Ovary (tissue), 9 donors: ENCODE results near the gene PPP6R3. TPM values are rescaled to one million over a fixed set of nuclear protein-coding genes. Genes with fewer than 3 reads are reported as not detected.

ENCODE experiments used
- DNase-seq, 5 donors: peaks; one replicate each; pipeline ENCODE4 v3.0.0-alpha.2; 2019 to 2020
- H3K27ac ChIP-seq, 2 donors: fragments of 200-600 bp; one replicate each; pipeline versions ENCODE4 v1.5.1 to v1.8.0; 2019 to 2022
- H3K27me3 ChIP-seq: fragments of 200-600 bp; one replicate; pipeline ENCODE4 v1.8.0; 2022
- H3K36me3 ChIP-seq: fragments of 200-600 bp; sonication (generic); one replicate; pipeline ENCODE4 v1.5.1; 2019
- H3K4me1 ChIP-seq: one replicate; pipeline ENCODE4 v1.8.1; 2013; ENCODE audit warnings: mild to moderate bottlenecking, moderate library complexity; ENCODE audit not compliant: insufficient read depth
- H3K4me3 ChIP-seq: fragments of 200-600 bp; sonication (generic); one replicate; pipeline ENCODE4 v1.5.1; 2017
- H3K9me3 ChIP-seq, 2 donors: fragments of 200-600 bp in 1 of 2; sonication (generic) in 1 of 2; one replicate each; pipeline versions ENCODE4 v1.5.1 to v1.8.1; 2013 to 2019; ENCODE audit warnings: mild to moderate bottlenecking in 1 of 2, moderate library complexity in 1 of 2
- EP300 ChIP-seq: sonication (generic); formaldehyde crosslinking; IDR thresholded peaks from one replicate; pipeline ENCODE4 v1.6.1; 2017; ENCODE audit warnings: antibody characterized with exemption
- POLR2A ChIP-seq: fragments of 450-650 bp; IDR thresholded peaks from one replicate; pipeline ENCODE4 v1.6.1; 2017; ENCODE audit warnings: antibody characterized with exemption, mild to moderate bottlenecking, moderate library complexity
- WGBS, 3 donors: extraction: QIAGEN DNeasy Blood & Tissue Kit in 1 of 3; methylation state at CpG; one replicate each; pipeline versions ENCODE4 v1.1.5 to v1.1.7; 2013 to 2017; 5-methylcytosine and 5-hydroxymethylcytosine counted together
- intact Hi-C, 4 donors: fragments of 100-400 bp; cut with DNase I; formaldehyde crosslinking; loops; one replicate each; pipeline versions ENCODE4 v1.11.0 to v1.15.1; 2022 to 2023
- polyA plus RNA-seq, 2 donors: library from polyadenylated mRNA; stranded (reverse); fragments of 200-250 nt in 1 of 2; fragments of 350-450 nt in 1 of 2; fragmentation: Illumina TruSeq in 1 of 2; extraction: RNeasy Lipid Tissue Mini Kit (QIAGEN cat#74804) in 1 of 2; gene quantifications; one replicate each; pipeline ENCODE4 v1.2.3, GENCODE V29; 2013 to 2014
- total RNA-seq, 7 donors: library from RNA; depleted of rRNA in 2 of 7; stranded (reverse); fragments of >200 nt in 2 of 7; fragmentation: NEBNext Ultra II Directional in 3 of 7; extraction: Animal tissue kit (Norgen Biotek cat#: 25700) in 3 of 7; gene quantifications; one replicate each; pipeline versions ENCODE4 v1.1.0 to v1.2.4, GENCODE V29; 2016 to 2023
- TF ChIP-seq, protein P1 (sequence below), 3 donors: fragments of 450-650 bp in 2 of 3; fragments of 200-600 bp in 1 of 3; IDR thresholded peaks; one replicate each; pipeline versions ENCODE4 v1.5.1 to v1.8.0; 2016 to 2022; ENCODE audit warnings: antibody characterized with exemption in 3 of 3, mild to moderate bottlenecking in 1 of 3
- donor health status: DM: no; HTN: no; CAD: no; lungs with moderate emphysema.
- donor health status: DM: no; HTN: no; CAD: no.
- donor health status: Bipolar disorder and iron deficiency.
- donor health status: DM: yes; HTN: yes; CAD: no.
- donor health status: DM: no; HTN: no; CAD: no.
- donor health status: DM: yes; HTN: yes; CAD: no.

The PPP6R3 gene
- total and polyA plus RNA-seq, 9 donors = 36.4 to 122 (median 103) TPM

DNA sequence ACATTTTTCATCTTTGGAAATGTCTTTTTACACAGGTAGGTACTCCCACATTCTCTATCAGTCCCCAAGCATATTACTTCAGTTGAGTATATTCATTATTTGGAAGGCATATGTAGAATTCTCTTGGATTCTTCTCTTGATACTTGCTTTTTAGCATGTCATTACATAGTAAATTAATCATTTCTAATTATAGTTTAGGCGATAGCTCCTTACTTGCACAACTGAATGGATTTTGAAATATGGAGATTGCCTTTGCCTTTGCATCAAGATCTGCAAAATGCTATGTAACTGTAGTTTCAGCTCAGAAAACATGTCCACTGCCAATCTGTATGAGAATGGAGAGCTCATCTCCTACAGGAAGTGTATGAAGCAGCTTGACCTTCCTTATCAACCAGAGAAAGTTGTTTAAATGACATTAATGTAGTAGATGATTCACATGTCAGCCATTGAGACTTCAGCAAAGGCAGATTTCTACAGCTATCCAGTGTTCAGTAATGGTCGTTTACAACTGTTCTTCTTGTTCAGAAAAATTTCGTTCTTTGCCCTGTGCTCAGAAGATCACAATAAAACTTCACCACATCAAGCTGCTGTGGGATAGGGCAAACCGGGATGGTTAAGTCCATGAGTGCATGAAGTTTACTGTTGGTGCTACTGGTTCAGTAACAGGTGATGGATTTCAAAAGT, 61.6 kb downstream of the PPP6R3 start:
- no peak overlapping the region for H3K4me3 ChIP-seq
- H3K27ac ChIP-seq = no peak overlapping the region
- no peaks in the 10 kb centered on the region for H3K36me3 ChIP-seq
- 77 to 85% (median 81%) methylated on average over 4 of the region's 4 CpGs for WGBS, 3 donors
- H3K9me3 ChIP-seq = no peaks in the 10 kb centered on the region
- intact Hi-C loops = no loop called here
- H3K27me3 ChIP-seq = no peaks in the 10 kb centered on the region
- peaks cover 4% of the 10 kb centered on the region for H3K4me1 ChIP-seq
- TF ChIP-seq POLR2A = no peak
- no peak for TF ChIP-seq EP300
- DNase-seq = no peak

DNA sequence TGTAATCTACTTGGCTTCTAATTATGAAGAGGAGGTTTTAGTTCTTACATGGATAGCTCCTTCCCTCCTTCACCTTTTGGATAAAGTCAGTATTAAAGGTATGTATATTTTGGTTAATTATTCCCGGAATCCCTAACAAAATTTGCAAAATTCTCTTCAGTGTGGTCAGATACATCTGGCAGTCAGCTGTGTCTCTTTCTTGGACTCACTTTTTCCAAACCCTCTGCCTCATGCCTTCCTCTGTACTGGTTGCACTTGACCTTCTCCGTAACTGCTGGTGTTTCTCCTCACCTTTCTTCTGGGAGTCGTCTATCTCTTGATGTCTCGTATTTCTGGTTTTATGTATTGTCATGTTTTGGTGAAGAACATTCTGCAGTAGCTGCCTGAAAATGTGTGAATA, 62.5 kb downstream of the PPP6R3 start:
- Histone ChIP-seq H3K9me3 (no peaks in the 10 kb centered on the region), H3K27me3 (no peaks in the 10 kb centered on the region), H3K36me3 (no peaks in the 10 kb centered on the region), H3K4me3 (no peak overlapping the region), H3K27ac (no peak overlapping the region), H3K4me1 (peaks cover 4% of the 10 kb centered on the region)
- 63 to 79% (median 67%) methylated on average over 4 of the region's 4 CpGs for WGBS, 3 donors
- intact Hi-C loops = no loop called here
- no peak for DNase-seq
- TF ChIP-seq EP300 = no peak
- TF ChIP-seq, protein P1, sequence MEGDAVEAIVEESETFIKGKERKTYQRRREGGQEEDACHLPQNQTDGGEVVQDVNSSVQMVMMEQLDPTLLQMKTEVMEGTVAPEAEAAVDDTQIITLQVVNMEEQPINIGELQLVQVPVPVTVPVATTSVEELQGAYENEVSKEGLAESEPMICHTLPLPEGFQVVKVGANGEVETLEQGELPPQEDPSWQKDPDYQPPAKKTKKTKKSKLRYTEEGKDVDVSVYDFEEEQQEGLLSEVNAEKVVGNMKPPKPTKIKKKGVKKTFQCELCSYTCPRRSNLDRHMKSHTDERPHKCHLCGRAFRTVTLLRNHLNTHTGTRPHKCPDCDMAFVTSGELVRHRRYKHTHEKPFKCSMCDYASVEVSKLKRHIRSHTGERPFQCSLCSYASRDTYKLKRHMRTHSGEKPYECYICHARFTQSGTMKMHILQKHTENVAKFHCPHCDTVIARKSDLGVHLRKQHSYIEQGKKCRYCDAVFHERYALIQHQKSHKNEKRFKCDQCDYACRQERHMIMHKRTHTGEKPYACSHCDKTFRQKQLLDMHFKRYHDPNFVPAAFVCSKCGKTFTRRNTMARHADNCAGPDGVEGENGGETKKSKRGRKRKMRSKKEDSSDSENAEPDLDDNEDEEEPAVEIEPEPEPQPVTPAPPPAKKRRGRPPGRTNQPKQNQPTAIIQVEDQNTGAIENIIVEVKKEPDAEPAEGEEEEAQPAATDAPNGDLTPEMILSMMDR (IDR thresholded peaks at IDR 0.05) = no peak
- no peak for TF ChIP-seq POLR2A

DNA sequence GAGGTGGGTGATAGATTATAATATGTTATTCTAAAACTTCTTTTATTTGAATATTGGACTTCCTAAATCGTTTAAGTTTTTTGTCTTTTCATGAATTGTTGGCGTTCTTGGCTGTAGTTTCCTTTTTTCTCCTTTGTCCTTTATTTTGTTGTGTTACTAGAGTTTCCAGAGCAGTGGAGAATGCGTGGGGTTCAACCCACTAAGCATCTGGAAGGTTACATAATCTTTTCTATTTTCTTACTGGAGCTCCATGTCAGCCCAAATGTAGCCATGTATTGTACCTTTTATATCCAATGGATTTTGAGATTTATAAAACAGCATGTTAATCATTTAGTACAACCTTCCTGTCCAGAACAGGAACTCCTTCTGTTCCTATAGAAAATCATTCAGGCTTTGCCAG, 63.2 kb downstream of the PPP6R3 start:
- intact Hi-C loops = no loop called here
- Histone ChIP-seq H3K27ac (no peak overlapping the region), H3K9me3 (no peaks in the 10 kb centered on the region), H3K36me3 (no peaks in the 10 kb centered on the region), H3K27me3 (no peaks in the 10 kb centered on the region), H3K4me3 (no peak overlapping the region), H3K4me1 (peaks cover 4% of the 10 kb centered on the region)
- no peak for DNase-seq
- TF ChIP-seq, protein P1 (IDR thresholded peaks at IDR 0.05) = no peak
- no peak for TF ChIP-seq POLR2A
- TF ChIP-seq EP300 = no peak
- 20 to 48% (median 21%) methylated on average over 3 of the region's 3 CpGs for WGBS, 3 donors

DNA sequence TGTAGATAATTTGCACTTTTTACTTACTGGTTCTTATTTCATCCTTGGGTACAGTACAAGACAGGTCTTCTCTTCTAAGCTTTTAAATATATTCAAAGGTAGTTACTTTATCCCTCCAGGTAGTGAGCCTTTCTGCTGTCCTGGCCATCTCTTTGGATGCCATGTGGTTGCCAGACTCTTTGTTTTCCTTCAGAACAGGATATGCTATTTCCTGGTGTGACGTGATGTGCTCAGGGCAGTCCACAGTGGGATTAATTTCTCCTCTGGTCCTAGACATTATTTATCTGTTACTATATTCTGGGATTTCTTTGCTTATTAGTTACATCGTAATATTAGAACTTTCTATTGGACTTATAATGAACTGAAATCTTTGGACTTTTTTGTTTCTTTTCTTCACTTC, 63.7 kb downstream of the PPP6R3 start:
- no peaks in the 10 kb centered on the region for H3K27me3 ChIP-seq
- intact Hi-C loops = no loop called here
- H3K9me3 ChIP-seq = no peaks in the 10 kb centered on the region
- H3K4me1 ChIP-seq = peaks cover 6% of the 10 kb centered on the region
- H3K27ac ChIP-seq = no peak overlapping the region
- no peaks in the 10 kb centered on the region for H3K36me3 ChIP-seq
- DNase-seq = no peak
- TF ChIP-seq, protein P1 (IDR thresholded peaks at IDR 0.05) = no peak
- no peak for TF ChIP-seq EP300
- TF ChIP-seq POLR2A = no peak
- no peak overlapping the region for H3K4me3 ChIP-seq
- WGBS, 3 donors = 50 to 70% (median 67%) methylated on average over 2 of the region's 2 CpGs

DNA sequence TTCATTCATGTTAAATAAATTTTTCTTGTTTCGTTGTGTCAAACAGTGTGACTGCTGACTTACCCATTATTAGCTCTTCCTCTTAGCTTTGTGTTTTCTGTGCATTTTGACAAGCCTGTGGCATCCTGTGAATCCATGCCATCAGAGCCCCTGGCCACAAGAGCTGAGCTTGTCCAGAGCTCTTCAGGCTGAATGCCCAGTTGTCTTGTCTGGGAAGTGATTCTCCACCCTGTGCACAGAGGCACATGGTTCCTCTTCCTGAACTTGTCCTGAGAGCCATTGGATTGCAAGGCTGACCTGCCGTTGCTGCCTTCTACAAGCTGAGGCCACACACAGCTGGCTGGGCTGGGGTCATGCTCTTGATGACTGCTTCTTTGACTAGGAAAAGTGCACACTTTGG, 64.1 kb downstream of the PPP6R3 start:
- H3K9me3 ChIP-seq = no peaks in the 10 kb centered on the region
- intact Hi-C loops = no loop called here
- H3K4me3 ChIP-seq = no peak overlapping the region
- TF ChIP-seq EP300 (no peak), POLR2A (no peak)
- TF ChIP-seq, protein P1 (IDR thresholded peaks at IDR 0.05) = no peak
- no peaks in the 10 kb centered on the region for H3K27me3 ChIP-seq
- WGBS, 3 donors = 51 to 59% (median 56%) methylated on average over 2 of the region's 2 CpGs
- no peaks in the 10 kb centered on the region for H3K36me3 ChIP-seq
- no peak overlapping the region for H3K27ac ChIP-seq
- peaks cover 6% of the 10 kb centered on the region for H3K4me1 ChIP-seq
- DNase-seq = no peak
